GM18868 (cell line): ENCODE data around the gene VCAM1.
"Not testable (repeated sequence)": the region's sequence is repeated elsewhere in the genome, so short reads cannot be mapped to it uniquely, and the experiment has no call there.

Experiments used
- ATAC-seq: cut with Tn5 transposase; IDR thresholded peaks from one replicate; pipeline ENCODE4 v1.9.1; 2021; ENCODE audit warnings: mild to moderate bottlenecking, moderate library complexity; ENCODE audit not compliant: unreplicated experiment

VCAM1 gene

GRCh38 chr1:100719490-100719889 lies at the start of gene VCAM1:
Gene VCAM1, plus strand, starts transcription at chr1:100719742. Its CDS starts 119 bp downstream, at chr1:100719861.
- peak; percentile 92 for ATAC-seq

- ATAC-seq: no peak
Measured at GRCh38 chr1:100670083-100670482, 49.5 kb upstream of the VCAM1 start.

GRCh38 chr1:100671601-100672000 lies 47.9 kb upstream of the VCAM1 start:
- no peak for ATAC-seq

GRCh38 chr1:100683448-100684349 lies 35.8 kb upstream of the VCAM1 start:
- ATAC-seq: peak; percentile 75

- ATAC-seq: no peak
Measured at GRCh38 chr1:100699744-100700143, 19.8 kb upstream of the VCAM1 start.

GRCh38 chr1:100700586-100700985 lies 19.0 kb upstream of the VCAM1 start:
- no peak for ATAC-seq

- ATAC-seq: no peak
Measured at GRCh38 chr1:100703052-100703451, 16.5 kb upstream of the VCAM1 start.

- no peak for ATAC-seq
Measured at GRCh38 chr1:100703716-100704115, 15.8 kb upstream of the VCAM1 start.

- ATAC-seq: no peak
Measured at GRCh38 chr1:100704473-100704872, 15.1 kb upstream of the VCAM1 start.

- ATAC-seq: no peak
Measured at GRCh38 chr1:100706296-100706695, 13.2 kb upstream of the VCAM1 start.

- ATAC-seq: no peak
Measured at GRCh38 chr1:100706856-100707255, 12.7 kb upstream of the VCAM1 start.

- ATAC-seq: no peak
Measured at GRCh38 chr1:100708476-100709062, 11.0 kb upstream of the VCAM1 start.

- no peak for ATAC-seq
Measured at GRCh38 chr1:100710906-100711682, 8.4 kb upstream of the VCAM1 start.

GRCh38 chr1:100713027-100713426 lies 6.5 kb upstream of the VCAM1 start:
- not testable (repeated sequence) for ATAC-seq

- ATAC-seq: no peak
Measured at GRCh38 chr1:100713626-100714025, 5.9 kb upstream of the VCAM1 start.

- no peak for ATAC-seq
Measured at GRCh38 chr1:100714599-100714998, 4.9 kb upstream of the VCAM1 start.

- ATAC-seq: no peak
Measured at GRCh38 chr1:100717218-100717617, 2.3 kb upstream of the VCAM1 start.

- ATAC-seq: no peak
Measured at GRCh38 chr1:100718581-100718980, 961 bp upstream of the VCAM1 start.

GRCh38 chr1:100720101-100720500 lies 559 bp downstream of the VCAM1 start:
- ATAC-seq: peak; percentile 9

GRCh38 chr1:100720751-100721150 lies 1.2 kb downstream of the VCAM1 start:
- no peak for ATAC-seq

GRCh38 chr1:100721526-100722207 lies 2.1 kb downstream of the VCAM1 start:
- ATAC-seq: no peak
